GM19035 (cell line): ENCODE results near the gene MOB3B.
"Not testable (repeated sequence)": the region's sequence is repeated elsewhere in the genome, so short reads cannot be mapped to it uniquely, and the experiment has no call there.

Experiments
- ATAC-seq: cut with Tn5 transposase; IDR thresholded peaks from one replicate; pipeline ENCODE4 v1.9.1; 2021; ENCODE audit not compliant: unreplicated experiment

MOB3B gene

GRCh38 chr9:27519466-27520465 lies 9.8 kb downstream of the MOB3B start:
- no peak for ATAC-seq

- ATAC-seq = no peak
Measured at GRCh38 chr9:27518809-27519208, 10.8 kb downstream of the MOB3B start.

- ATAC-seq = no peak
Measured at GRCh38 chr9:27518006-27518405, 11.6 kb downstream of the MOB3B start.

- no peak for ATAC-seq
Measured at GRCh38 chr9:27514551-27514950, 15.1 kb downstream of the MOB3B start.

GRCh38 chr9:27511771-27512170 lies 17.8 kb downstream of the MOB3B start:
- no peak for ATAC-seq

- ATAC-seq = no peak
Measured at GRCh38 chr9:27510780-27511179, 18.8 kb downstream of the MOB3B start.

GRCh38 chr9:27506981-27507380 lies 22.6 kb downstream of the MOB3B start:
- ATAC-seq = no peak

GRCh38 chr9:27505744-27506161 lies 23.9 kb downstream of the MOB3B start:
- no peak for ATAC-seq

- ATAC-seq = no peak
Measured at GRCh38 chr9:27504259-27504658, 25.4 kb downstream of the MOB3B start.

GRCh38 chr9:27503623-27504022 lies 26.0 kb downstream of the MOB3B start:
- no peak for ATAC-seq

- ATAC-seq = not testable (repeated sequence)
Measured at GRCh38 chr9:27500902-27501301, 28.7 kb downstream of the MOB3B start.

GRCh38 chr9:27499451-27499850 lies 30.2 kb downstream of the MOB3B start:
- no peak for ATAC-seq

GRCh38 chr9:27497883-27498417 lies 31.7 kb downstream of the MOB3B start:
- no peak for ATAC-seq

- ATAC-seq = no peak
Measured at GRCh38 chr9:27496135-27496504, 33.5 kb downstream of the MOB3B start.

- no peak for ATAC-seq
Measured at GRCh38 chr9:27495480-27496134, 34.0 kb downstream of the MOB3B start.

GRCh38 chr9:27491154-27491553 lies 38.5 kb downstream of the MOB3B start:
- ATAC-seq = no peak

- peak; percentile 83 for ATAC-seq
Measured at GRCh38 chr9:27489087-27489876, 40.3 kb downstream of the MOB3B start.

GRCh38 chr9:27487927-27488326 lies 41.7 kb downstream of the MOB3B start:
- ATAC-seq = no peak

GRCh38 chr9:27487128-27487640 lies 42.4 kb downstream of the MOB3B start:
- ATAC-seq = no peak

- peak; percentile 70 for ATAC-seq
Measured at GRCh38 chr9:27485158-27485557, 44.5 kb downstream of the MOB3B start.

- no peak for ATAC-seq
Measured at GRCh38 chr9:27483576-27483975, 46.0 kb downstream of the MOB3B start.
